Transverse colon (tissue), 4 donors: ENCODE results near the gene CEP250.
A peak's percentile ranks its signal among the peaks of the same experiment; 100 is the strongest.

Experiments used
- POLR2A ChIP-seq: fragments of 450-650 bp; IDR thresholded peaks from one replicate; pipeline ENCODE4 v1.6.1; 2016; ENCODE audit warnings: antibody characterized with exemption, mild to moderate bottlenecking, moderate library complexity
- POLR2AphosphoS5 ChIP-seq, 3 donors: sonication (generic); formaldehyde crosslinking; IDR thresholded peaks; one replicate each; pipeline ENCODE4 v1.6.1; 2016; ENCODE audit warnings: antibody characterized with exemption in 3 of 3
- TF ChIP-seq, protein P1 (sequence below), 5 experiments: fragments of 200-600 bp in 3 of 5; fragments of 450-650 bp in 2 of 5; sonication (generic) in 3 of 5; IDR thresholded peaks; 1 replicate in 2 of 5; 2 replicates in 3 of 5; pipeline ENCODE4 v1.5.1; 2016 to 2017; ENCODE audit warnings: antibody characterized with exemption in 5 of 5, inconsistent platforms in 3 of 5, mild to moderate bottlenecking in 2 of 5, moderate library complexity in 1 of 5

DNA sequence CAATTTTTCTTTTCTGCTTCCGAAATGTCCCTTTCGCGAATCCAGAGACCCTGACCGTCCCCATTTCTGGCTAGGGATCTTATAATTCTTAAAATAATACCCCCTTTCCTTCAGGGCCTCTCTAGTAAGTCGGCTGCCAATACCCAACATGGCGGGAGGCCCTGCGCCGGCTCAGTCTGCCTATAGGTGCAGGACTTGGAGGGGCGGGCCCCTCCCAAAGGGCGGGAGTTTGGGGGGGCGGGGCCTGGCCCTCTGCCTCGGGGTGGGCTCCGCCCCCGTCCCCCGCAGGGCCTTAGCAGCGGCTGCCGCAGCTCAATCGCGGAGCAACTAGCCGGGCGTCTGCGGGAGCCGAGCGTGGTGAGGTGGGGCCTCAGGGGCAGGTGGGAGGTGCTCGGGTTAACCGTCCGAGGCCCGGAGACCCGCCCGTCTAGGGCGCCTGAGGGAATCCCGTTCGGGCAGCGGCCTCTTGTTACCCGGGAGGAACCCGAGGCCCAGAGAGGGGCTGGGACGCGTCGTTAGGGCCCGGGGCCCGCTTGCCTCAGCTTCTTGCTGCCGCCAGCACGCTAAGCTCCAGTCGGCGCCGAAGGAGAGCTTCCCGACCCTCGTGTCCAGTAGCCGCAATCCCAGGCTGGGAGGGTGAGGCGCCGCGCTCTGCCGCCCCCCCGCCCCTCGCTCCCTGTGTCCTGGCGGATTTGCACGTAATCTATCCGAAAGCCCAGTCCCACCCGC, at the start of gene CEP250:
- no peak for TF ChIP-seq POLR2A
- TF ChIP-seq, protein P1, sequence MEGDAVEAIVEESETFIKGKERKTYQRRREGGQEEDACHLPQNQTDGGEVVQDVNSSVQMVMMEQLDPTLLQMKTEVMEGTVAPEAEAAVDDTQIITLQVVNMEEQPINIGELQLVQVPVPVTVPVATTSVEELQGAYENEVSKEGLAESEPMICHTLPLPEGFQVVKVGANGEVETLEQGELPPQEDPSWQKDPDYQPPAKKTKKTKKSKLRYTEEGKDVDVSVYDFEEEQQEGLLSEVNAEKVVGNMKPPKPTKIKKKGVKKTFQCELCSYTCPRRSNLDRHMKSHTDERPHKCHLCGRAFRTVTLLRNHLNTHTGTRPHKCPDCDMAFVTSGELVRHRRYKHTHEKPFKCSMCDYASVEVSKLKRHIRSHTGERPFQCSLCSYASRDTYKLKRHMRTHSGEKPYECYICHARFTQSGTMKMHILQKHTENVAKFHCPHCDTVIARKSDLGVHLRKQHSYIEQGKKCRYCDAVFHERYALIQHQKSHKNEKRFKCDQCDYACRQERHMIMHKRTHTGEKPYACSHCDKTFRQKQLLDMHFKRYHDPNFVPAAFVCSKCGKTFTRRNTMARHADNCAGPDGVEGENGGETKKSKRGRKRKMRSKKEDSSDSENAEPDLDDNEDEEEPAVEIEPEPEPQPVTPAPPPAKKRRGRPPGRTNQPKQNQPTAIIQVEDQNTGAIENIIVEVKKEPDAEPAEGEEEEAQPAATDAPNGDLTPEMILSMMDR (IDR thresholded peaks at IDR 0.05) = peak in 1 of 5 experiments; percentile 29
- TF ChIP-seq POLR2AphosphoS5 (IDR thresholded peaks at IDR 0.05) = peak; percentile 9 to 71 (median 59)
